Upper lobe of left lung (tissue), 6 donors: ENCODE measurements around the gene TNFRSF8. TPM values are rescaled to one million over a fixed set of nuclear protein-coding genes. Genes with fewer than 3 reads are reported as not detected.
"Not testable (repeated sequence)": the region's sequence is repeated elsewhere in the genome, so short reads cannot be mapped to it uniquely, and the experiment has no call there.

Experiments used
- ATAC-seq, 2 donors: fragments of 200-7000 bp; cut with Tn5 transposase; one replicate each; pipeline ENCODE4 v1.9.1; 2022; ENCODE audit warnings: mild to moderate bottlenecking in 2 of 2, moderate library complexity in 2 of 2; ENCODE audit not compliant: low FRiP score in 2 of 2
- DNase-seq, 2 donors: peaks; one replicate each; pipeline ENCODE4 v3.0.0-alpha.2; 2019 to 2020
- H3K27ac ChIP-seq, 4 donors: fragments of 200-600 bp; sonication (generic); one replicate each; pipeline ENCODE4 v1.5.1; 2016 to 2019
- H3K27me3 ChIP-seq, 4 donors: fragments of 200-600 bp; sonication (generic); one replicate each; pipeline ENCODE4 v1.5.1; 2017 to 2019
- H3K36me3 ChIP-seq, 4 donors: fragments of 200-600 bp; sonication (generic); one replicate each; pipeline ENCODE4 v1.5.1; 2016 to 2019
- H3K4me1 ChIP-seq, 4 donors: fragments of 200-600 bp; sonication (generic); one replicate each; pipeline ENCODE4 v1.5.1; 2018 to 2019
- H3K4me3 ChIP-seq, 4 donors: fragments of 200-600 bp; sonication (generic); one replicate each; pipeline ENCODE4 v1.5.1; 2017 to 2019; ENCODE audit warnings: mild to moderate bottlenecking in 2 of 4, moderate library complexity in 1 of 4
- H3K9me3 ChIP-seq, 4 donors: fragments of 200-600 bp; sonication (generic); one replicate each; pipeline ENCODE4 v1.5.1; 2018 to 2019
- EP300 ChIP-seq, 4 donors: sonication (generic); formaldehyde crosslinking; IDR thresholded peaks; one replicate each; pipeline ENCODE4 v1.5.1; 2017; ENCODE audit warnings: antibody characterized with exemption in 4 of 4, control low read depth in 2 of 4
- POLR2A ChIP-seq, 4 donors: fragments of 450-650 bp; IDR thresholded peaks; one replicate each; pipeline ENCODE4 v1.5.1; 2016 to 2017; ENCODE audit warnings: antibody characterized with exemption in 4 of 4, mild to moderate bottlenecking in 2 of 4
- POLR2AphosphoS5 ChIP-seq, 2 donors: sonication (generic); formaldehyde crosslinking; IDR thresholded peaks; one replicate each; pipeline ENCODE4 v1.5.1; 2017; ENCODE audit warnings: antibody characterized with exemption in 2 of 2
- WGBS, 2 donors: methylation state at CpG; one replicate each; pipeline ENCODE4 v1.1.5; 2017 to 2018; 5-methylcytosine and 5-hydroxymethylcytosine counted together
- total RNA-seq, 6 donors: library from RNA; depleted of rRNA in 4 of 6; stranded (reverse); fragments of >200 nt in 4 of 6; gene quantifications; one replicate each; pipeline versions ENCODE4 v1.1.0 to v1.2.1, GENCODE V29; 2016 to 2021
- TF ChIP-seq, protein P1 (sequence below), 6 experiments: fragments of 450-650 bp in 4 of 6; fragments of 200-600 bp in 2 of 6; sonication (generic) in 2 of 6; IDR thresholded peaks; one replicate each; pipeline ENCODE4 v1.5.1; 2016 to 2019; ENCODE audit warnings: antibody characterized with exemption in 6 of 6
- donor health status: DM: no; HTN: no; CAD: no; lungs with moderate emphysema.
- donor health status: DM: no; HTN: yes; CAD: no; lungs with severe emphysema.

Gene TNFRSF8
- total RNA-seq, 6 donors from 2014 or later: 0.22 to 3.3 (median 1.2) TPM

- H3K36me3 ChIP-seq: no peaks in the 10 kb centered on the region
- WGBS, 2 donors: 57 to 68% methylated on average over 1 of the region's 1 CpG
Measured at GRCh38 chr1:12098786-12099185, 35.7 kb downstream of the TNFRSF8 start.

DNA sequence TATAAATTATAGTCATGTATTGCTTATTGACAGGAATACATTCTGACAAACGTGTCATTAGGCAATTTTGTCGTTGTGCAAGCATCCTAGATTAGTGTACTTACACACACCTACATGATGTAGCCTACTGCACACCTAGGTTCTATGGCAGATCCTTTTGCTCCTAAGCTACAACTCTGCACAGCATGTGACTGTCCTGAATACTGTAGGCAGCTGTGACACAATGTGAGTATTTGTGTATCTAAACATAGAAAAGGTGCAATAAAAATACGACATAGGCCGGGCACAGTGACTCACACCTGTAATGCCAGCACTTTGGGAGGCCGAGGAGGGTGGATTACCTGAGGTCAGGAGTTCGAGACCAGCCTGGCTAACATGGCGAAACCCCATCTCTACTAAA, 36.5 kb downstream of the TNFRSF8 start:
- TF ChIP-seq EP300 (IDR thresholded peaks at IDR 0.05): no peak
- TF ChIP-seq POLR2AphosphoS5 (IDR thresholded peaks at IDR 0.05): no peak
- TF ChIP-seq POLR2A (IDR thresholded peaks at IDR 0.05): no peak
- TF ChIP-seq, protein P1, sequence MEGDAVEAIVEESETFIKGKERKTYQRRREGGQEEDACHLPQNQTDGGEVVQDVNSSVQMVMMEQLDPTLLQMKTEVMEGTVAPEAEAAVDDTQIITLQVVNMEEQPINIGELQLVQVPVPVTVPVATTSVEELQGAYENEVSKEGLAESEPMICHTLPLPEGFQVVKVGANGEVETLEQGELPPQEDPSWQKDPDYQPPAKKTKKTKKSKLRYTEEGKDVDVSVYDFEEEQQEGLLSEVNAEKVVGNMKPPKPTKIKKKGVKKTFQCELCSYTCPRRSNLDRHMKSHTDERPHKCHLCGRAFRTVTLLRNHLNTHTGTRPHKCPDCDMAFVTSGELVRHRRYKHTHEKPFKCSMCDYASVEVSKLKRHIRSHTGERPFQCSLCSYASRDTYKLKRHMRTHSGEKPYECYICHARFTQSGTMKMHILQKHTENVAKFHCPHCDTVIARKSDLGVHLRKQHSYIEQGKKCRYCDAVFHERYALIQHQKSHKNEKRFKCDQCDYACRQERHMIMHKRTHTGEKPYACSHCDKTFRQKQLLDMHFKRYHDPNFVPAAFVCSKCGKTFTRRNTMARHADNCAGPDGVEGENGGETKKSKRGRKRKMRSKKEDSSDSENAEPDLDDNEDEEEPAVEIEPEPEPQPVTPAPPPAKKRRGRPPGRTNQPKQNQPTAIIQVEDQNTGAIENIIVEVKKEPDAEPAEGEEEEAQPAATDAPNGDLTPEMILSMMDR (IDR thresholded peaks at IDR 0.05): no peak
- H3K27me3 ChIP-seq: no peaks in the 10 kb centered on the region
- H3K4me1 ChIP-seq: no peaks in the 10 kb centered on the region
- ATAC-seq: no peak
- H3K27ac ChIP-seq: no peak overlapping the region
- no peak for DNase-seq
- H3K4me3 ChIP-seq: no peak overlapping the region
- WGBS, 2 donors: 80 to 83% methylated on average over 7 of the region's 7 CpGs
- no peaks in the 10 kb centered on the region for H3K9me3 ChIP-seq
- no peaks in the 10 kb centered on the region for H3K36me3 ChIP-seq

More at GRCh38 chr1:12098786-12099185, 35.7 kb downstream of the TNFRSF8 start:
- DNase-seq (no peak), ATAC-seq (no peak)
- Histone ChIP-seq H3K27me3 (no peaks in the 10 kb centered on the region), H3K4me3 (no peak overlapping the region), H3K27ac (no peak overlapping the region), H3K9me3 (no peaks in the 10 kb centered on the region), H3K4me1 (no peaks in the 10 kb centered on the region)
- TF ChIP-seq POLR2AphosphoS5 (IDR thresholded peaks at IDR 0.05) (no peak), POLR2A (IDR thresholded peaks at IDR 0.05) (no peak), EP300 (IDR thresholded peaks at IDR 0.05) (no peak)
- TF ChIP-seq, protein P1 (IDR thresholded peaks at IDR 0.05): no peak

DNA sequence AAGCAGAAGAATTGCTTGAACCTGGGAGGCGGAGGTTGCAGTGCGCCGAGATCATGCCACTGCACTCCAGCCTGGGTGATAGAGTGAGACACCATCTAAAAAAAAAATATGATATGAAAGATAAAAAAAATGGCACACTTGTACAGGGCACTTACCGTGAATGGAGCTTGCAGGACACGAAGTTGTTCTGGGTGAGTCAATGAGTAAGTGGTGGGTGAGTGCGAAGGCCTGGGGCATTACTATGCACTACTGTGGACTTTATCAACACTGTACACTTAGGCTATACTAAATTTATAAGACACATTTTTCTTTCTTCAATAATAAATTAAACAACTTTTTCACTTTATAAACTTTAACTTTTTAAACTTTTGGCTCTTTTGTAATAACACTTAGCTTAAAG, 37.0 kb downstream of the TNFRSF8 start:
- no peaks in the 10 kb centered on the region for H3K4me1 ChIP-seq
- no peaks in the 10 kb centered on the region for H3K36me3 ChIP-seq
- no peaks in the 10 kb centered on the region for H3K27me3 ChIP-seq
- no peak for TF ChIP-seq POLR2AphosphoS5 (IDR thresholded peaks at IDR 0.05)
- TF ChIP-seq POLR2A (IDR thresholded peaks at IDR 0.05): no peak
- TF ChIP-seq, protein P1 (IDR thresholded peaks at IDR 0.05): no peak
- TF ChIP-seq EP300 (IDR thresholded peaks at IDR 0.05): no peak
- ATAC-seq: no peak
- no peak for DNase-seq
- H3K4me3 ChIP-seq: no peak overlapping the region
- WGBS, 2 donors: 89 to 97% methylated on average over 6 of the region's 6 CpGs
- no peaks in the 10 kb centered on the region for H3K9me3 ChIP-seq
- H3K27ac ChIP-seq: no peak overlapping the region

GRCh38 chr1:12101120-12101519, 38.0 kb downstream of the TNFRSF8 start:
- not testable (repeated sequence) for H3K4me3 ChIP-seq, H3K9me3 ChIP-seq, DNase-seq, H3K4me1 ChIP-seq, H3K36me3 ChIP-seq, H3K27me3 ChIP-seq, ATAC-seq, H3K27ac ChIP-seq
- WGBS, 2 donors: 88 to 90% methylated on average over 3 of the region's 3 CpGs

DNA sequence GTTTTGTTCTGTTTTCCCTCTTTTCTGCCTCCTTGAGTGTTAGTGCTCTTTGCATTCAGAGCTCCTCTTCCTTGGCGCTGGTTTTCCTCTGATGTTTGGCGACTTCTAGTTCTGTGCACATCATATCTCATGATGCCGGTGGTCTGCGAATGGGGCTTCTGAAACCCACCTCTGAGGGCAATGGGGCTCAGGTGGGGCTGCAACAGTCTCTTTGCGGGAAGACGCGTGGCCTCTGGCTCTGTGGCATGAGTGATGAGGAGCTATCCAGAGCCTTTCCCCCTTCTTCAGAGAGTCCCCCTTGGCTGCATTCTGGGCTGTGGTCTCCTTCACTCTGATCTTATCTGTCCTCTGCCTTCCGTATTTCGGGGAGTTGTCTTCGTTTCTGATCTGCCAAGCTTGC, 39.0 kb downstream of the TNFRSF8 start:
- TF ChIP-seq, protein P1 (IDR thresholded peaks at IDR 0.05): no peak
- TF ChIP-seq EP300 (IDR thresholded peaks at IDR 0.05) (no peak), POLR2AphosphoS5 (IDR thresholded peaks at IDR 0.05) (no peak), POLR2A (IDR thresholded peaks at IDR 0.05) (no peak)
- Histone ChIP-seq H3K27me3 (no peaks in the 10 kb centered on the region), H3K4me1 (no peaks in the 10 kb centered on the region), H3K36me3 (no peaks in the 10 kb centered on the region), H3K4me3 (no peak overlapping the region), H3K27ac (no peak overlapping the region), H3K9me3 (no peaks in the 10 kb centered on the region)
- WGBS, 2 donors: 92 to 95% methylated on average over 7 to 10 of the region's 10 CpGs
- ATAC-seq: no peak
- DNase-seq: no peak
